GM12891 (cell line): ENCODE measurements around the gene HSPB6.
"Not testable (repeated sequence)": the region's sequence is repeated elsewhere in the genome, so short reads cannot be mapped to it uniquely, and the experiment has no call there.

Source experiments
- POLR2A ChIP-seq: IDR thresholded peaks from 2 replicates; pipeline ENCODE4 v1.6.1; 2011; ENCODE audit warnings: low read depth, low read length, control low read depth
- POLR2AphosphoS5 ChIP-seq: IDR thresholded peaks from 2 replicates; pipeline ENCODE4 v1.6.1; 2011; ENCODE audit warnings: low read depth, low read length, control low read depth
- SPI1 ChIP-seq: IDR thresholded peaks from 2 replicates; pipeline ENCODE4 v1.6.1; 2011; ENCODE audit warnings: low read depth, low read length, control low read depth
- TAF1 ChIP-seq: IDR thresholded peaks from 2 replicates; pipeline ENCODE4 v1.6.1; 2011; ENCODE audit warnings: low read depth, low read length, control low read depth

- TF ChIP-seq POLR2AphosphoS5, POLR2A, TAF1, SPI1: not testable (repeated sequence)
Observed at GRCh38 chr19:35795564-35795963, 38.7 kb upstream of the HSPB6 start.
